ENCODE results near the gene HPSE2. TPM values are rescaled to one million over a fixed set of nuclear protein-coding genes. Genes with fewer than 3 reads are reported as not detected.

The HPSE2 gene
- total and polyA plus RNA-seq, 2 of the 13 experiments (the other 11 are each of a cell fraction or from before 2014, with no cell fraction given): 0.01 TPM; not detected in 1

- TF ChIP-seq THAP9 (CRISPR knock-in tag; IDR thresholded peaks at IDR 0.05; ENCODE audit: borderline replicate concordance) (no peak), ZNF138 (CRISPR knock-in tag; IDR thresholded peaks at IDR 0.05; ENCODE audit: low read depth) (no peak), MLXIP (CRISPR knock-in tag; IDR thresholded peaks at IDR 0.05; ENCODE audit: borderline replicate concordance) (no peak), PITX1 (CRISPR knock-in tag; IDR thresholded peaks at IDR 0.05) (peak; percentile 15; the same call in 1 of the 2 replicates), RAD21 (CRISPR knock-in tag; IDR thresholded peaks at IDR 0.05) (peak; percentile 93), E2F1 (CRISPR knock-in tag; IDR thresholded peaks at IDR 0.05) (no peak), SCMH1 (CRISPR knock-in tag; IDR thresholded peaks at IDR 0.05; ENCODE audit: borderline replicate concordance) (no peak), ZSCAN9 (CRISPR knock-in tag; IDR thresholded peaks at IDR 0.05; ENCODE audit: borderline replicate concordance) (no peak), ZNF576 (CRISPR knock-in tag; IDR thresholded peaks at IDR 0.05) (0 out of 2 replicates have a peak, but pooled peaks have one; percentile 35), PRDM10 (CRISPR knock-in tag; IDR thresholded peaks at IDR 0.05; ENCODE audit: low read depth) (0 out of 2 replicates have a peak, but pooled peaks have one; percentile 35), SRF (IDR thresholded peaks at IDR 0.05; ENCODE audit: low read depth, low read length) (no peak), ZNF224 (CRISPR knock-in tag; IDR thresholded peaks at IDR 0.05) (no peak), SP2 (CRISPR knock-in tag; IDR thresholded peaks at IDR 0.05) (no peak), HOXD1 (CRISPR knock-in tag; IDR thresholded peaks at IDR 0.05) (no peak), HOXA3 (CRISPR knock-in tag; IDR thresholded peaks at IDR 0.05) (no peak), ZNF382 (CRISPR knock-in tag; IDR thresholded peaks at IDR 0.05; ENCODE audit: borderline replicate concordance) (no peak), TCF12 (IDR thresholded peaks at IDR 0.05) (no peak), TCF12 (CRISPR knock-in tag; IDR thresholded peaks at IDR 0.05) (no peak)
Measured at GRCh38 chr10:98467506-98468318, 767.9 kb downstream of the HPSE2 start (continued).
